ENCODE data around the gene SCMH1. TPM values are rescaled to one million over a fixed set of nuclear protein-coding genes. Genes with fewer than 3 reads are reported as not detected.

Gene SCMH1
- total and polyA plus RNA-seq, 2 experiments from 2014 or later, result 15.0 to 19.4 TPM

GRCh38 chr1:41239988-41240610 lies 2.0 kb downstream of the SCMH1 start:
- Histone ChIP-seq H3K4me3 (no peak overlapping the region), H3K27ac (ENCODE audit: low read depth) (no peak overlapping the region), H2AFZ (no peak overlapping the region), H3K79me2 (replicated peaks; ENCODE audit: insufficient read depth) (peaks cover 29% of the 10 kb centered on the region; the same call in 1 of the 2 replicates), H3K9me2 (ENCODE audit: insufficient read depth) (no peaks in the 10 kb centered on the region), H3K36me3 (ENCODE audit: insufficient read depth) (no peaks in the 10 kb centered on the region), H4K20me1 (replicated peaks; ENCODE audit: insufficient read depth) (peaks cover 2% of the 10 kb centered on the region; the same call in 1 of the 2 replicates), H3K27me3 (ENCODE audit: insufficient read depth) (peaks cover 30% of the 10 kb centered on the region), H3F3A (replicated peaks; ENCODE audit: low read depth) (peaks cover 5% of the 10 kb centered on the region; the same call in 1 of the 2 replicates), H3K4me2 (peak overlapping the region; percentile 76), H3K4me1 (ENCODE audit: insufficient read depth) (peaks cover 14% of the 10 kb centered on the region)
- H3K36me3 Mint-ChIP-seq (ENCODE audit: low read depth), result no peaks in the 10 kb centered on the region; the same call in 2 of the 3 replicates
- H3K9me3 Mint-ChIP-seq, result no peaks in the 10 kb centered on the region
- ATAC-seq (no peak), DNase-seq (ENCODE audit: low spot score) (no peak)
- H3K4me3 Mint-ChIP-seq, result peak overlapping the region; percentile 83; the same call in 2 of the 3 replicates
- peaks cover 13% of the 10 kb centered on the region for H3K27me3 Mint-ChIP-seq (ENCODE audit: insufficient read depth, low read depth, poor library complexity)
- TF ChIP-seq, protein P1, sequence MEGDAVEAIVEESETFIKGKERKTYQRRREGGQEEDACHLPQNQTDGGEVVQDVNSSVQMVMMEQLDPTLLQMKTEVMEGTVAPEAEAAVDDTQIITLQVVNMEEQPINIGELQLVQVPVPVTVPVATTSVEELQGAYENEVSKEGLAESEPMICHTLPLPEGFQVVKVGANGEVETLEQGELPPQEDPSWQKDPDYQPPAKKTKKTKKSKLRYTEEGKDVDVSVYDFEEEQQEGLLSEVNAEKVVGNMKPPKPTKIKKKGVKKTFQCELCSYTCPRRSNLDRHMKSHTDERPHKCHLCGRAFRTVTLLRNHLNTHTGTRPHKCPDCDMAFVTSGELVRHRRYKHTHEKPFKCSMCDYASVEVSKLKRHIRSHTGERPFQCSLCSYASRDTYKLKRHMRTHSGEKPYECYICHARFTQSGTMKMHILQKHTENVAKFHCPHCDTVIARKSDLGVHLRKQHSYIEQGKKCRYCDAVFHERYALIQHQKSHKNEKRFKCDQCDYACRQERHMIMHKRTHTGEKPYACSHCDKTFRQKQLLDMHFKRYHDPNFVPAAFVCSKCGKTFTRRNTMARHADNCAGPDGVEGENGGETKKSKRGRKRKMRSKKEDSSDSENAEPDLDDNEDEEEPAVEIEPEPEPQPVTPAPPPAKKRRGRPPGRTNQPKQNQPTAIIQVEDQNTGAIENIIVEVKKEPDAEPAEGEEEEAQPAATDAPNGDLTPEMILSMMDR (conservative IDR thresholded peaks at IDR 0.05; ENCODE audit: low read depth in 2 of 2), result no peak
- no peak for TF ChIP-seq CREB1 (CRISPR knock-in tag; IDR thresholded peaks at IDR 0.05; ENCODE audit: low read depth)
- no peak for TF ChIP-seq ZNF462 (CRISPR knock-in tag; IDR thresholded peaks at IDR 0.05)
- no peak for TF ChIP-seq STAT1 (IDR thresholded peaks at IDR 0.05; ENCODE audit: unreplicated experiment)
- no peak for TF ChIP-seq EZH2phosphoT487 (IDR thresholded peaks at IDR 0.05; ENCODE audit: unreplicated experiment)
- TF ChIP-seq EZH2 (IDR thresholded peaks at IDR 0.05; ENCODE audit: low read depth, unreplicated experiment), result no peak
- TF ChIP-seq POLR2AphosphoS5 (IDR thresholded peaks at IDR 0.05; ENCODE audit: low read depth), result no peak
- no peak for TF ChIP-seq ZNF114 (CRISPR knock-in tag; IDR thresholded peaks at IDR 0.05)
- no peak for TF ChIP-seq ZNF331 (CRISPR knock-in tag; IDR thresholded peaks at IDR 0.05; ENCODE audit: low read depth)
- TF ChIP-seq, protein P2, sequence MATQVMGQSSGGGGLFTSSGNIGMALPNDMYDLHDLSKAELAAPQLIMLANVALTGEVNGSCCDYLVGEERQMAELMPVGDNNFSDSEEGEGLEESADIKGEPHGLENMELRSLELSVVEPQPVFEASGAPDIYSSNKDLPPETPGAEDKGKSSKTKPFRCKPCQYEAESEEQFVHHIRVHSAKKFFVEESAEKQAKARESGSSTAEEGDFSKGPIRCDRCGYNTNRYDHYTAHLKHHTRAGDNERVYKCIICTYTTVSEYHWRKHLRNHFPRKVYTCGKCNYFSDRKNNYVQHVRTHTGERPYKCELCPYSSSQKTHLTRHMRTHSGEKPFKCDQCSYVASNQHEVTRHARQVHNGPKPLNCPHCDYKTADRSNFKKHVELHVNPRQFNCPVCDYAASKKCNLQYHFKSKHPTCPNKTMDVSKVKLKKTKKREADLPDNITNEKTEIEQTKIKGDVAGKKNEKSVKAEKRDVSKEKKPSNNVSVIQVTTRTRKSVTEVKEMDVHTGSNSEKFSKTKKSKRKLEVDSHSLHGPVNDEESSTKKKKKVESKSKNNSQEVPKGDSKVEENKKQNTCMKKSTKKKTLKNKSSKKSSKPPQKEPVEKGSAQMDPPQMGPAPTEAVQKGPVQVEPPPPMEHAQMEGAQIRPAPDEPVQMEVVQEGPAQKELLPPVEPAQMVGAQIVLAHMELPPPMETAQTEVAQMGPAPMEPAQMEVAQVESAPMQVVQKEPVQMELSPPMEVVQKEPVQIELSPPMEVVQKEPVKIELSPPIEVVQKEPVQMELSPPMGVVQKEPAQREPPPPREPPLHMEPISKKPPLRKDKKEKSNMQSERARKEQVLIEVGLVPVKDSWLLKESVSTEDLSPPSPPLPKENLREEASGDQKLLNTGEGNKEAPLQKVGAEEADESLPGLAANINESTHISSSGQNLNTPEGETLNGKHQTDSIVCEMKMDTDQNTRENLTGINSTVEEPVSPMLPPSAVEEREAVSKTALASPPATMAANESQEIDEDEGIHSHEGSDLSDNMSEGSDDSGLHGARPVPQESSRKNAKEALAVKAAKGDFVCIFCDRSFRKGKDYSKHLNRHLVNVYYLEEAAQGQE (IDR thresholded peaks at IDR 0.05; ENCODE audit: unreplicated experiment), result no peak
- TF ChIP-seq ETS1 (IDR thresholded peaks at IDR 0.05), result no peak
- no peak for TF ChIP-seq JUNB (IDR thresholded peaks at IDR 0.05; ENCODE audit: unreplicated experiment)
- TF ChIP-seq NANOG (IDR thresholded peaks at IDR 0.05; ENCODE audit: borderline replicate concordance), result no peak
- no peak overlapping the region for H3K27ac Mint-ChIP-seq
- peaks cover 25% of the 10 kb centered on the region for H3K4me1 Mint-ChIP-seq
